Liver (tissue), 3 donors: ENCODE data around the gene IPO5.

ENCODE experiments used
- EGR1 ChIP-seq, 2 donors: IDR thresholded peaks; 2 replicates each; pipeline ENCODE4 v1.6.1; 2016 to 2018; ENCODE audit warnings: antibody characterized with exemption in 2 of 2, low read depth in 2 of 2
- GABPA ChIP-seq, 2 donors: IDR thresholded peaks in 1 of 2; conservative IDR thresholded peaks in 1 of 2; 2 replicates each; pipeline ENCODE4 v1.6.1; 2016; ENCODE audit warnings: antibody characterized with exemption in 2 of 2, mild to moderate bottlenecking in 1 of 2, moderate library complexity in 1 of 2
- YY1 ChIP-seq: IDR thresholded peaks from 2 replicates; pipeline ENCODE4 v1.6.1; 2016; ENCODE audit warnings: antibody characterized with exemption, mild to moderate bottlenecking
- TF ChIP-seq, protein P1 (sequence below): fragments of 150-350 bp; IDR thresholded peaks from 2 replicates; pipeline ENCODE4 v1.5.1; 2017; ENCODE audit warnings: improper control_type of control experiment, low read depth, low read length; ENCODE audit not compliant: missing input control
- TF ChIP-seq, protein P2 (sequence below): IDR thresholded peaks from 2 replicates; pipeline ENCODE4 v1.6.1; 2016; ENCODE audit warnings: antibody characterized with exemption
- donor health status: healthy.
- donor health status: healthy.

GRCh38 chr13:98026457-98026857 is 73.0 kb downstream of the IPO5 start:
- TF ChIP-seq, protein P1, sequence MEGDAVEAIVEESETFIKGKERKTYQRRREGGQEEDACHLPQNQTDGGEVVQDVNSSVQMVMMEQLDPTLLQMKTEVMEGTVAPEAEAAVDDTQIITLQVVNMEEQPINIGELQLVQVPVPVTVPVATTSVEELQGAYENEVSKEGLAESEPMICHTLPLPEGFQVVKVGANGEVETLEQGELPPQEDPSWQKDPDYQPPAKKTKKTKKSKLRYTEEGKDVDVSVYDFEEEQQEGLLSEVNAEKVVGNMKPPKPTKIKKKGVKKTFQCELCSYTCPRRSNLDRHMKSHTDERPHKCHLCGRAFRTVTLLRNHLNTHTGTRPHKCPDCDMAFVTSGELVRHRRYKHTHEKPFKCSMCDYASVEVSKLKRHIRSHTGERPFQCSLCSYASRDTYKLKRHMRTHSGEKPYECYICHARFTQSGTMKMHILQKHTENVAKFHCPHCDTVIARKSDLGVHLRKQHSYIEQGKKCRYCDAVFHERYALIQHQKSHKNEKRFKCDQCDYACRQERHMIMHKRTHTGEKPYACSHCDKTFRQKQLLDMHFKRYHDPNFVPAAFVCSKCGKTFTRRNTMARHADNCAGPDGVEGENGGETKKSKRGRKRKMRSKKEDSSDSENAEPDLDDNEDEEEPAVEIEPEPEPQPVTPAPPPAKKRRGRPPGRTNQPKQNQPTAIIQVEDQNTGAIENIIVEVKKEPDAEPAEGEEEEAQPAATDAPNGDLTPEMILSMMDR = no peak
- peak; percentile 52 to 78 for TF ChIP-seq EGR1 (IDR thresholded peaks at IDR 0.05; ENCODE audit: low read depth in 2 of 2)
- peak in 1 of 2 donors; percentile 72 for TF ChIP-seq GABPA (IDR thresholded peaks at IDR 0.05 in 1 of 2, conservative IDR thresholded peaks at IDR 0.05 in 1 of 2)
- TF ChIP-seq, protein P2, sequence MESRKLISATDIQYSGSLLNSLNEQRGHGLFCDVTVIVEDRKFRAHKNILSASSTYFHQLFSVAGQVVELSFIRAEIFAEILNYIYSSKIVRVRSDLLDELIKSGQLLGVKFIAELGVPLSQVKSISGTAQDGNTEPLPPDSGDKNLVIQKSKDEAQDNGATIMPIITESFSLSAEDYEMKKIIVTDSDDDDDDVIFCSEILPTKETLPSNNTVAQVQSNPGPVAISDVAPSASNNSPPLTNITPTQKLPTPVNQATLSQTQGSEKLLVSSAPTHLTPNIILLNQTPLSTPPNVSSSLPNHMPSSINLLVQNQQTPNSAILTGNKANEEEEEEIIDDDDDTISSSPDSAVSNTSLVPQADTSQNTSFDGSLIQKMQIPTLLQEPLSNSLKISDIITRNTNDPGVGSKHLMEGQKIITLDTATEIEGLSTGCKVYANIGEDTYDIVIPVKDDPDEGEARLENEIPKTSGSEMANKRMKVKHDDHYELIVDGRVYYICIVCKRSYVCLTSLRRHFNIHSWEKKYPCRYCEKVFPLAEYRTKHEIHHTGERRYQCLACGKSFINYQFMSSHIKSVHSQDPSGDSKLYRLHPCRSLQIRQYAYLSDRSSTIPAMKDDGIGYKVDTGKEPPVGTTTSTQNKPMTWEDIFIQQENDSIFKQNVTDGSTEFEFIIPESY = peak; percentile 82
- peak; percentile 81 for TF ChIP-seq YY1
